Measurements from ENCODE around the gene APEH.
A peak's percentile ranks its signal among the peaks of the same experiment; 100 is the strongest.

The APEH gene

DNA sequence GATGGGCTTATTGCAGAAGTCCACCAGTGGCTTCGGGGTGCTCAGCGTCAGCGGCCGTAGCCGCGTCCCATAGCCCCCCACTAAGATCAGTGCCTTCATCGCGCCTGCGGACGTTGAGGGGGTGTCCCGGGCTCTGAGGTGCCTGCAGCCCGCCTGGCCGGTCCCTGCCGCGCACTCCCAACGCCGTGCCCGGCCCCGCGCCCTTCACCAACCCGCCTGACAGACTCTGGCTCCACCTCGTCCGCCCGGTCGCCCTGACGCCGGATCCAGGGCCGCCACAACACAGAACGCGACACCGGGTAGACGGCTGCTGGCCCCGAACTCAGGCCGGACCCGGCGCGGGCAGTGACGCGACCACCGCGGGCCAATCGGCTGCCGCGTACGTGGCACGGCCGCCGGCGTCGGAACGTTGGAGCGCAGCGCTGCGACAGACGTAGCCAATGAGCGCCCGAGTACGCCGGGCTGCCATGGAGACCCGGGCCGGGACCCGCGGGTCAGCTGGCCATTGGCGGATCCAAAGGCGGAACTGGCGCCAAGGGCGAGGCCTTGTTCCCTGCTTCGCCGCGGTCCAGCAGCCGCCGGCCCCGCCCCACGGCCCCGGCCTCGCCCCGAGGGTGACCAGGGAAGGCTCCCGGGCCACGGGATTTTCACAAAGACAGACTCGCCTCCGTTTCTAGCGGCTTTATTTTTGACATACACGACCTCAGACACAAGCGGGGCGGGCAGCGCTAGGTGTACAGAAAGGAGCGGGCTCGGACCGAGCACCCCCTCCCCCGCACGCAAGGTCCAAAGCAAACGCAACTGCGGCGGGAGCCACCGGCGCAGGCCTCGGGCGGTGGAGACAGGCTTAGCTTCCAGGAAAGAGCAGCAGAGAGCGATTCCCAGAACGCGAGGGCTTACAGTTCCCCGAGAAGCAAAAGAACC, 49.7 kb downstream of the APEH start, which contains the start of gene GMPPB:
Gene GMPPB, minus strand, starts transcription at position 324 of the 924 bp plus-strand sequence. Its CDS starts 225 bp downstream, at position 99.
- peak; percentile 99 for DNase-seq (ENCODE audit: low spot score)
- FAIRE-seq: peak; percentile 98

DNA sequence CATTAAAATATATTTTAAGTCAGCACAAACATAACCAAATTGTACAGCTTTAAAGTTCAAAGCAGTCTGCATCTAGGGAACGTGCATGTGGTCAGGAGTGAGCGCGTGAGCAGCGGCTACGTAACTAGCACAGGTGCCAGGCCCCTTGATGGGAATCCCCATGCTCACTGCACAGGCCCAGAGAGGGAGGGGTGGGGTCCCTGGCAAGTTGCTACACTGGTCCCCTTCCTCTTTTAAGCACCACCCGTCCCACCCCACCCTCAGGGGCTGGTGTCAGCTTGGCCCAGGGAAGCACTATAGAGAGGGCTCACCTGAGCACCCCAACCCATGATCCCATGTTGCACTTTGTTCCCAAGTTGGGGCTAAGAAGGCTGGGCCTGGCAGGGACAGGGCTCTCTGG, 50.4 kb downstream of the APEH start:
- DNase-seq (ENCODE audit: low spot score): no peak
- FAIRE-seq: no peak

DNA sequence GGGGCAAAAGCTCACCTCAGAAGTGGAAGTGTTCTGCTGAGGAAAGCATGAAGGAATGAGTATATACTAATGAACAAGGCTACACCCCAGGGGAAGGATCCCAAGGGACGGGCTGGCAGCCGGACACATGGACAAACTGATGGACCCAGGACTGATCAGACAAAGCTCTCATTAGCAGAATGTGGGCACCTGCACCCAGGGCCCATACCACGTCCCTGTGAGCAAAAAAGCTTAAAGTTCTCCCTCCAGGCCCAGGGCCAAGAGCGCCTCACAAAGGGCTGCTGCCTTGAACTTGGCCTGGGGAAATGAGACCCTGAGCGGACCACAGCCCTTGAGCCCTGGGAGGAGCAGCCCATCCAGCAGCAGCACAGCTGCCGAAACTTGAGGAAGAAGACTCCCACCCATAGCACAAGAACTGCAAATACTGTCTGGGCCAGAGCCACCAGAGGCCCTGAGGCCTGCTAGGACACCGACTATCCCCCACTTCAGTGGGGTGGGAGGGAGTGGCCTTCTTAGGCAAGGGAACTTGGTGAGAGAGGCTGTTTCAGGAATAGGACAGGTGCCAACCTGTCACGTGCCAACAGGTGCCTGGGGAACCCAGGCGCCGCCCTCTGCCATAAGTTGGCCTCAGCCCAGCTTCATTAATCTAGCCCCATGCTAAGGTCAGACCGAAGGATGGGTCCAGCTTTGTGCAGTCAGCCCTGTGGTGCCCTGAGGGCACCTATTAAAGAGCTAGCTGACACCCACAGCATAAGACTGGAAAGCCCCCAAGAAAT, 51.9 kb downstream of the APEH start:
- FAIRE-seq (no peak), DNase-seq (ENCODE audit: low spot score) (no peak)

DNA sequence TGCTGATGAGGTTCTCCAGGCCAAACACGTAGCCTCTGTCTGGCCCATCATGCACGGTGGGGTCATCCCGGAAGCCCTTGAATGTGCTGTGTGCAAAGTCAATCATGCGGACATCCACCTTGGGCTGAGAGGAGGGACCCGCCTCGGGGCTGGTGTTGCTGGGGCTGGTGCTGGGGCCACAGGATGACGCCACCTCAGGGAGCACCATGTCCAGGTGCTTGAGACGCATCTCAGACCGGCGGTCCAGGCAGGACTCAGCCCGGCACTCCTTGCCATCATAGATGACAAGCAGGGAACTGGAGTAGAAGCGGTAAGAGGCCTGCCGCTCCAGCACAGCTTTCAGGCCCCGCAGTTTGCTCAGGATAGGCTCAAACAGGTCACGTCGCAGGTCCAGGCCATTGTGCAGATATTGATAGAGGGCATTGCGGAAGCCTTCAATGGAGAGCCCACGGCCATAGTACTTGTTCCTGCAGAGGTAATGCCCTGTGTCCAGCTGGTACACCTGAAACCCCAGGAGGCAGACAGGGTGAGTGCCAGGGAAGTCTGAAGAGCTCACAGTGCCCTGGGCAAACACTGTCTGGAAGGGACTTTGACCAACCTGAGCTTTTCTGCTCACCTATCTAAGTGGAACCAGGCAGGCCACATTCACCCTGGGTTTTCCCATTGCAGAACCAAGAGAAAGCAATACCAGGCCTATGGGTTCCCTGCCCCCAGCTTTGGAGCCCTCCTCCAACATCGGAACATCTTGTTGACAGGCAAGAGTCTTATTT, 53.2 kb downstream of the APEH start:
- DNase-seq (ENCODE audit: low spot score) (no peak), FAIRE-seq (no peak)

DNA sequence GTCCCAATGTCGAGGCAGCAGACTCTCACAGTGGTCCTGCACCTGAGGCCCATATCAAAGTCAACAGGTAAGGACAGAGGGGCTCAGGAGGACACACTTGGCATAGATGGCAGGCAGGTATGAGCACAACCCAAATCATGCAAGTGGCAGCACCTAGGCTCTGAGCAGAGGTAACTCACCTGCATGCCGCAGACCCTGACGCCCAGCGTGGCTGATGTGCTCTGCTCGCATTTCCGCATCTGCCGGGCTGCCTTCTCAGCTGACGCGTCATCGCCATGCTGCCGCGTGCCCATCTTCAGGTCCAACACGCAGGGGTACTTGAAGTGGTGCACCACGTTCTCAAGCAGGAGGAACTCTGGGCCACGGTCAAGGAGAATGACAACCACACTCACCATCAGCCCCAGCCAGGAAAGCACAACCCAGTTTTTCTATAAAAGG, 53.8 kb downstream of the APEH start:
- FAIRE-seq (no peak), DNase-seq (ENCODE audit: low spot score) (no peak)

DNA sequence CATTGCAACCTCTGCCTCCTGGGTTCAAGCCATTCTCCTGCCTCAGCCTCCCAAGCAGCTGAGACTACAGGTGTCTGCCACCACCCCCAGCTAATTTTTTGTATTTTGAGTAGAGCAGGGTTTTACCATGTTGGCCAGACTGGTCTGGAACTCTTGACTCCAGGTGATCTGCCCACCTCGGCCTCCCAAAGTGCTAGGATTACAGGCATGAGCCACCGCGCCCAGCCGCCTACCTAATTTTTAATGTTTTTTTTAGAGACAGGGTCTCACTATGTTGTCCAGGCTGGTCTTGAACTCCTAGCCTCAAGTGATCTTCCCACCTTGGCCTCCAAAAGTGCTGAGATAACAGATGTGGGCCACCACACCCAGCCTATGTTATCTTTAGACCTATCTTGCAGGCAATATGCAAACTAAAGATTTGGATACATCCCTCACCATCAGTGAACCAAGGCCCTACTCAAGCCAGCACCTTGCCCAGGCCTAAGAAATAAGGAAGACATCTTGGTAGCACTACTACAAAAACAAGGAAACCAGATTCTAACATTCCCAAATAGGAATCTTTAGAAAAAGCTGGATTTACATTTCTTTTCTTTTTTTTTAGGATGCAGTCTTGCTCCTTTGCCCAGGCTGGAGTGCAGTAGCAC, 55.9 kb downstream of the APEH start:
- FAIRE-seq (no peak), DNase-seq (ENCODE audit: low spot score) (no peak)

DNA sequence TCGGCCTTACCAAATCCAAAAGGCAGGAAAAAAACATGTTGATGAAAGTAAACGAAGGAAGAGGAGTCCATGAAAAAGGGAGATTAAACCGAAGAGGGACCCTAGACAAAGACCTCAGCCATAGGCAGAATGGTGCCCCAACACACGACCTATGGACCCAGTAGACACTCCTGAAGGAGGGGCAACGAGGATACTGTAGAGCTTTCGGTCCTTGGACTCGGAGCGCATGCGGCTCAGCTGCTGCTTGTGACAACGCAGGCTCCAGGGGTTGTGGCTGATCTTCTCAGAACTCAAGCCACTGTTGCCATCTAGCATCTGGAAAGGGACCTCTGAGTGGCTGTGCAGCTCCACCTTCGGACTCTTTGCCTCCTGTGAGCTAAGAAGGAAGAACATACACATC, 58.4 kb downstream of the APEH start:
- no peak for DNase-seq (ENCODE audit: low spot score)
- no peak for FAIRE-seq

DNA sequence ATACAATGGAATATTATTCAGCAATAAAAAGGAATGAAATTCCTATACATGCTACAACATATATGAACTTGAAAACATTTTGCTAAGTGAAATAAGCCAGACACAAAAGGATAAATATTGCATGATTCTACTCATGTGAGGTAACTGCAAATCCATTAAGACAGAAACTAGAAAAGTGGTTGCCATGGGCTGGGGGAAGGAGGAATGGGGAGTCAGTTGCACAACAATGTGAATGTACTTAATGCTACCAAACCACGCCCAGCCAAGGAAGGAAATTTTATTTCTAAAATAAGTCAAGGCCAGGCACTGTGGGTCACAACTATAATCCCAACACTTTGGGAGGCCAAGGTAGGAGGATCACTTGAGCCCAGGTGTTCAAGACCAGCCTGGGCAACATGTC, 59.4 kb downstream of the APEH start:
- DNase-seq (ENCODE audit: low spot score): no peak
- no peak for FAIRE-seq
